ENCODE measurements around the gene RNLS.
A peak's percentile ranks its signal among the peaks of the same experiment; 100 is the strongest.

RNLS gene

GRCh38 chr10:88582806-88583583, at the start of gene RNLS:
TSS of gene RNLS (minus strand) at chr10:88583318.
- peak; percentile 71 for DNase-seq

DNA sequence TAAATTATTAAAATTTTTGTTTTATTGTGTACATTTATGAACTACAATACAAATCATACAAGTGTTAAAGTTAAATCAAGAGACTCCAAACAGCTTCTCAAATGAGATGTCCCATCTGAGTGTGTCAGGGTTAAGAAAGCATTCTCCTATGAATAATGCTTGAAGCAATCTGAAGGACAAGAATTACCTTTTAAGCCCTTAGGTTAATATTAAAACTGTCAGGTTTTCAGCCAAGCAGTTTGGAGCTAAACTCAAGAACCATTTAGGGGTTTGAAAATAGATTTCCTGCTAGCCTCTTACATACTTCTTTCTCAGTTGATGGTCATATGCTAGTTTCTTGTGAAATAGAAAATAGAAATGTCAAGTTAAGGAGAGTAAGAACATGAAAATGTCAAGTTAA, 41.7 kb upstream of the RNLS start:
- no peak for DNase-seq

- DNase-seq: no peak
Observed at GRCh38 chr10:88623835-88624234, 40.7 kb upstream of the RNLS start.

DNA sequence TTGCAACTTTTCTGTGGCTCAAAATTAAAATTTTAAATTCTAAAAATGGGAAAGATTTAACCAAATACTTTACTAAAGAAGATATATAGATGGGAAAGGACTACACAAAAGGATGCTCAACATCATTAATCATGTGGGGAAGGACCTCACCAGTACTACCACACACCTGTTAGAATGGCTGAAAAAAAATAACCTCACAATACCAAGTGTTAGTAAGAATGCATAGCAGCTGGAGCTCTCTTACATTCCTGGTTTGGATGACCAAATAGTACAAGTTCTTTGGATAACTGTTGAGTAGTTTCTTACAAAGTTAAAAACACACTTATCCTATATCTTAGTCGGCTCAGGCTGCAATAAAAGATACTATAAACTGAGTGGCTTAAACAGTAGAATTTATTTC, 37.3 kb upstream of the RNLS start:
- DNase-seq: no peak

GRCh38 chr10:88618496-88618895, 35.4 kb upstream of the RNLS start:
- no peak for DNase-seq

DNA sequence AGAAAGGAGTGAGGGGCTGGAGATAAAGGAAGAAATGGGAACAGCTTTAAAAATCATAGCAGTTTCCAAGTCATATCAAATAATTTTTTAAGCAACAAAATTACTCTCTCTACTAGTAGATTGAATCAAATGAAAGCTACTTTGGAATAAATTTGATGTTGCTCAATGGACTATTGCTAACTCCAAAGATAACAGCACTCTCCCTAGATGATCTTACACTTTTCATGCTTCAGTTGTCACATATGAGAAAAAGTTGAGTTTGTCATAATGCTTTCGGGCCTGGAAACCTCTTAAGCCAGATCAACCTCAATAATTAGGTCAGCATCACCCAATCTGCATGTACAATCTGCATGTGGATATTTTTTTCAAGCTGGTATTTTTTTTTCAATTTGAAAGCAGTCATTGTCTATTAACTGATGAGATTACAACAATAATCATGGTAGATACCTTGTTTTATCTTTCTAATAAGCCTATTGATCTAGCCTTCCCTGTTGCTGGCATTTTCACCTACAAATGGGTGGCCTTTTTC, 34.7 kb upstream of the RNLS start:
- no peak for DNase-seq

DNA sequence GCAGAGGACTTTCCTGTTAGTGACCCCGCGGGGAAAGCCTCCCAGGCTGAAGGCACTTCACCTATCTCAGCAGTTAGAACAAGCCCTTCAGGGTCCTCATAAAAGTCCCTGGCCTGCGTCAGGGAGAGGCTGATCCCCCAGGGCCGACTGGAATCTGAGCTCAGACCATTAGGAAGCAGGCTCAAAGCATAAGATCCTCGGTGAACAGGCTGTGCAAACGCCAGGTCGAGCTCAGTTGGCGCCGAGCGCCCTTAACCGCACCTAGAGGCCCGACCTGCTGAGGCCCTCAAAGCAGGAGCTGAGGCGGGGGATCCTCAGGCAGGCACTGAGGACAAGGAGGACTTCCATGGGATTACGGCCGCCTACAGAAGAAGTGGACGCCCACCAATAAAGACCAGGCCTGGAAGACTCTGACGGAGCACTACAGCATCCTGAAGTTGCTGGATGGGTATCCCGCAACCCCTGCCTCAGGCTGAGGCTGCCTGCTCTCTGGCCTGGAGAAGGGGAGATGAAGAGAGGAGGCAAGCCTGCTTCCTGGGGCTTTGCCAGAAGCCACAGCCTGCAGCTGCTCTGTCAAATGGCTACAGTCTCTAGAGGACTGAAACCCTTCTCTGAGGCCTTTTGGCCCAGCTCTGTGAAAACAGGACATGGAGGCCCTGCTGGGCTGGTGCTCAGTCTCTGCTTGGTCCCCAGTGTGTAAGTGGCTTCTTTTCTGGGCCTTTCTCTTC, 33.3 kb upstream of the RNLS start:
- no peak for DNase-seq

GRCh38 chr10:88608780-88609179, 25.7 kb upstream of the RNLS start:
- DNase-seq: no peak

DNA sequence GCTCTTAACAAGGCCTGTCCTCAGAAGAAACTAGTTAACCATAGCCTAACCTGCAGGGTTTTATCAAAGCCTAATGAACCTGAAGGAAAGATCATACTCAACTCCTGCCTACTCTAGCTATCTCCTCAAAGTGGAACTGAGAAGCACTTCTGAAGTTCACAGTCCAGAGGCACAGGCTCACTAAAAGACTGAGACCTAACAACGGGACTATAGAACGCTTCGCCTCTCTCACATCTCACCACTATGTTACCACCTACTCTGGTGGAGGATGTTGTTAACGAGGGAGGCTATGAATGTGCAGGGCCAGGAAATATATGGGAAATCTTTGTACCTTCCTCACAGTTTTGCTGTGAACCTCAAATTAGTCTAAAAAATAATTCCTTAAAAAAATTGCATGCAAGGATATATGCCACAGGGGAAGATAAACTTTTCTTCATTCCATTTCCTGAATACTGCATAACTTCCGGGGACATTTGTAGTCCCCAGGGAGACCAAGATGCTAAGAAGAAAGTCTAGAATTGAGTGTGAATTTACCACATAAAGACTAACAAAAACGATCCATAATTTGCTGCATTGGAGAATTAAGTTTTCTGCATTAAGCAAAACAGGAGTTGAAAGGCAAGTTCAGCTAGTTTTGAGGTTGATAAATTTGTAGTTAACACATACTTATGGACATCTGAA, 25.1 kb upstream of the RNLS start:
- no peak for DNase-seq

GRCh38 chr10:88598055-88598454, 14.9 kb upstream of the RNLS start:
- no peak for DNase-seq

- DNase-seq: no peak
Observed at GRCh38 chr10:88594482-88594881, 11.4 kb upstream of the RNLS start.

DNA sequence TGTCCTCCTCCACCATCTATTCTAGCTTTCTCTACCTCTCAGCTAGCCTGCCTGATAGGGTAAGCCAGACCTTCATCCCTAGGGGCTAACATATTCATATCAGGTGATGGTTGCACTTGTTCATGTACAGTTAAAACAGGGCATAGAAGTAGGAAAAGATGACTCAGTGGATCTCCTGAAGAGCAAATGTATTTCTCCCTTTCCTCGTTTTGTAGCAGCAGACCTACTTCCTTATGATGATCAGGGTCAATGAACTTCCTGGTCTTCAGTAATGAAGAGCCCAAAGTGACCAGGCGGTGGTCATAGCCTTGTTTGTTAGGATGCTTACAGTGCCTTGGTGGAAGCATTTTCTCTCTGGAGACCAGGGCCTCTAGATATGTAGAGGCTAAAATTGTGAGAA, 9.8 kb upstream of the RNLS start:
- no peak for DNase-seq

- DNase-seq: no peak
Observed at GRCh38 chr10:88592381-88592780, 9.3 kb upstream of the RNLS start.

GRCh38 chr10:88586462-88586861, 3.3 kb upstream of the RNLS start, which contains the start of gene LIPJ:
TSS of gene LIPJ (plus strand) at chr10:88586762. CDS start at chr10:88590688, 3,926 bp downstream.
- no peak for DNase-seq

DNA sequence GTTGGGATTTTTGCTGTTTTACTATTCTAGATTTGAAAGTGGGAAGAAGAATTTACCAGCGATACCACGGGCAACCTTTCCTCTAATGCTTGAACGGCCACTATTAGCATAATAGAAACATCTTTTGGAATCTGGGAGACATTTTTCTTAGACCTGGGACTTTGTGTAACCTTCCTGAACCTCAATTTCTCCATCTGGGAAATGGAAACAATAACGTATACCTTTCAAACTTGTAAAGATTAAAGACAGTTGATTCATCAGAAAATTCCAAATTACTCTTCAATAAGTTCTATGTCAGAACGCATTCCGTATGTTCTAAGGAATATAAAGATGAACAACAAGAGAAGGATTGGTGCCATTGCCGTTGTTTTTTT, 453 bp upstream of the RNLS start:
- peak; percentile 36 for DNase-seq

- no peak for DNase-seq
Observed at GRCh38 chr10:88582411-88582805, 710 bp downstream of the RNLS start.

- peak; percentile 5 for DNase-seq
Observed at GRCh38 chr10:88565072-88565471, 18.0 kb downstream of the RNLS start.

DNA sequence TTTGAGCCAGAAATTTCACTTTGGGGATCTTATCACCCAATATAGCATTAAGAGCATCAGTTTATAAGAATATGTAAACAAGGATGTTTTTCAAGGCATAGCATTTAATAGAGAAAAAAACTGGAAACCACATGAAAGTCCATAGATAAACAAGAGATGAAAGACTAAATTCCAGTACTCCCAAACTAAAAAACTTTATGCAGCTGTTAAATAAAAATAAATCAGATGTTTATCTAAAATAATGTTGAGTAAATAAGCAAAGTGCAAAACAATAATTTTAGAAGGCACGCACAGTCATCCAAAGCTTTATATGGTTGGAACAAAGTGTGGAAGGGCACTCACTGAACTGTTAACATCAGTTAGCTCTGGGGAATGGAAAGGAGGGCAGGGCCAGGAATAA, 21.0 kb downstream of the RNLS start:
- no peak for DNase-seq

DNA sequence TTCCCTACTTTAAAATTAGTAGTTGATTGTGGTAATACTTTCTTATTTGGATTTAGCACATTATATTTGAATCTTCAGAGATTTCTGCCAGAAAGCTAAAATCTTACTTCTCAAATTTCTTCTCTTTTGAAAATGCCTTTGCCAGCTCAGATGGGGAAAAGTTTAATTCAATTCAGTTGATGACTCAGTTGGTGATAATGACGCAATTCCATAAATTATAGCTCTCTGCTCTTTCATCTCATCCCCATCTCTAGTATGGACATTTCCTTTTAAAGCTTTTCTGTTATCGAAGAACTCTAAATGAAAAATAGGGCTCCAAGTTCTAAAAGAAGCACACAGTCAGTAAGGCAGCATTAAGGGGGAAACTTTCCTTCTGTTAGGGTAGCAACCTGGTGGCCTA, 25.5 kb downstream of the RNLS start:
- no peak for DNase-seq

DNA sequence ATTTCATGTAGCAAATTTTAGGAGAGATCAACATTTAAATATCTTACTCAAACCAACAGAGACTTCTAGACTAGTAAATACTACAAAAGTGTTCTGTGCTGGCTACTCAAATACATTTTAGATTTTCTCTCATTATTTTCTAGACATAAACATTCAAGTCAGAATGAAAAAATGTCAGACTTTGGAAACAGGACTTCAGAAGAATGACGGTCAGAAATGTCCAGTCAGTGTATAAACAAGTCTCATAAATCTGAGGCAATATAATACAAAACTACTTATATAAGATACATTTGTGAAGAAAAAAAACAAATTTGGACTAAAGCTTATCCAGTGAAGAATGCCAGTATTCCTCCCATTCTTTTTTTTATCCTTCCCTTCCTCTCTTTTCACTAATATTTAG, 25.9 kb downstream of the RNLS start:
- DNase-seq: no peak

DNA sequence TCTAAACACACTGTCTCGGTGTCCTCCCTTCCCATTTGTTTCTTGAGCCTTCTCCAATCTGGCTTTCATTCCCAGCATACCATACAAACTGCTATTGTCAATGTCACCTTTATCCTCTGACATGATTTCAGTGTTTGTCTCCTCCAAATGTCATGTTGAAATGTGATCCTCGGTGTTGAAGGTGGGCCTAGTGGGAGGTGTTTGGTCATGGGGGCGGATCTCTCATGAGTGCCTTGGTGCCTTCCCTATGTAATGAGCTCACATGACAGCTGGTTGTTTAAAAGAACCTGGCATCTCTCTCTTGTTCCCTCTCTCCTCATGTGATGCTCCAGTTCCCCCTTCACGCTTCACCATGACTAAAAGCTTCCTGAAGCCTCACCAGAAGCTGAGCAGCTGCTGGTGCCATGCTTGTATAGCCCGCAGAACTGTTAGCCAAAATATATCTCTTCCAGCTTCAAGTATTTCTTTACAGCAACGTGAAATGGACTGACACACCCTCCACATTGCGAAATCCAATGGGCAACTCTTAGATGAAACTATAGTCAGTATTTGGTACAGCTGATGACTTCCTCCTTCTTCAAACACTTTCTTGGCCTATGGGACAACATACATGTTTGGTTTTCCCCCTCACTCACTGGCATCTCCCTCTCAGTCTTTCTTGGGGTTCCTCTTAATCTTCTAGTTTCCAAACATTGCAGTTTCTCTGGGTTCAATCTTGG, 27.8 kb downstream of the RNLS start:
- no peak for DNase-seq

GRCh38 chr10:88553116-88553752, 29.9 kb downstream of the RNLS start:
- peak; percentile 36 for DNase-seq
